ENCODE data around the gene EEIG1. TPM values are rescaled to one million over a fixed set of nuclear protein-coding genes. Genes with fewer than 3 reads are reported as not detected.
A peak's percentile ranks its signal among the peaks of the same experiment; 100 is the strongest.

EEIG1 gene
- total RNA-seq, 2 donors from 2014 or later = 23.4 to 84.6 TPM

GRCh38 chr9:127953768-127954505 is 26.9 kb downstream of the EEIG1 start:
- WGBS = 74% methylated on average over 17 of the region's 17 CpGs
- Histone ChIP-seq H3K4me3 (no peak overlapping the region), H3K27me3 (replicated peaks; ENCODE audit: insufficient read depth) (no peaks in the 10 kb centered on the region), H3K36me3 (no peaks in the 10 kb centered on the region), H3K27ac (peak overlapping the region; percentile 76), H3K4me1 (replicated peaks) (peaks cover 16% of the 10 kb centered on the region), H3K9me3 (no peaks in the 10 kb centered on the region)
- TF ChIP-seq, protein P1, sequence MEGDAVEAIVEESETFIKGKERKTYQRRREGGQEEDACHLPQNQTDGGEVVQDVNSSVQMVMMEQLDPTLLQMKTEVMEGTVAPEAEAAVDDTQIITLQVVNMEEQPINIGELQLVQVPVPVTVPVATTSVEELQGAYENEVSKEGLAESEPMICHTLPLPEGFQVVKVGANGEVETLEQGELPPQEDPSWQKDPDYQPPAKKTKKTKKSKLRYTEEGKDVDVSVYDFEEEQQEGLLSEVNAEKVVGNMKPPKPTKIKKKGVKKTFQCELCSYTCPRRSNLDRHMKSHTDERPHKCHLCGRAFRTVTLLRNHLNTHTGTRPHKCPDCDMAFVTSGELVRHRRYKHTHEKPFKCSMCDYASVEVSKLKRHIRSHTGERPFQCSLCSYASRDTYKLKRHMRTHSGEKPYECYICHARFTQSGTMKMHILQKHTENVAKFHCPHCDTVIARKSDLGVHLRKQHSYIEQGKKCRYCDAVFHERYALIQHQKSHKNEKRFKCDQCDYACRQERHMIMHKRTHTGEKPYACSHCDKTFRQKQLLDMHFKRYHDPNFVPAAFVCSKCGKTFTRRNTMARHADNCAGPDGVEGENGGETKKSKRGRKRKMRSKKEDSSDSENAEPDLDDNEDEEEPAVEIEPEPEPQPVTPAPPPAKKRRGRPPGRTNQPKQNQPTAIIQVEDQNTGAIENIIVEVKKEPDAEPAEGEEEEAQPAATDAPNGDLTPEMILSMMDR (IDR thresholded peaks at IDR 0.05) = no peak
- TF ChIP-seq POLR2AphosphoS5 (IDR thresholded peaks at IDR 0.05) (no peak), POLR2A (IDR thresholded peaks at IDR 0.05) (no peak)
- intact Hi-C loops (cut with DNase I) = no loop called here
- no peak for DNase-seq (ENCODE audit: low spot score)

- H3K4me1 ChIP-seq (replicated peaks) = peaks cover 16% of the 10 kb centered on the region
- 88% methylated on average over 1 of the region's 1 CpG for WGBS
These were observed 27.6 kb downstream of the EEIG1 start for GRCh38 chr9:127953154-127953553.

GRCh38 chr9:127950513-127951289 is 30.1 kb downstream of the EEIG1 start:
- Histone ChIP-seq H3K4me1 (replicated peaks) (peaks cover 12% of the 10 kb centered on the region), H3K27me3 (replicated peaks; ENCODE audit: insufficient read depth) (no peaks in the 10 kb centered on the region), H3K36me3 (peaks cover 0 to under 1% of the 10 kb centered on the region in 2 donors), H3K9me3 (no peaks in the 10 kb centered on the region), H3K27ac (no peak overlapping the region), H3K4me3 (no peak overlapping the region)
- intact Hi-C loops (cut with DNase I) = no loop called here
- TF ChIP-seq POLR2A (IDR thresholded peaks at IDR 0.05) = no peak
- TF ChIP-seq POLR2AphosphoS5 (IDR thresholded peaks at IDR 0.05) = peak; percentile 52
- TF ChIP-seq, protein P1 (IDR thresholded peaks at IDR 0.05) = no peak
- DNase-seq (ENCODE audit: low spot score) = no peak
- 46% methylated on average over 21 of the region's 21 CpGs for WGBS

More at GRCh38 chr9:127953154-127953553, 27.6 kb downstream of the EEIG1 start:
- TF ChIP-seq, protein P1 (IDR thresholded peaks at IDR 0.05) = no peak
- TF ChIP-seq POLR2AphosphoS5 (IDR thresholded peaks at IDR 0.05) (no peak), POLR2A (IDR thresholded peaks at IDR 0.05) (no peak)
- H3K36me3 ChIP-seq = no peaks in the 10 kb centered on the region
- intact Hi-C loops (cut with DNase I) = no loop called here
- DNase-seq (ENCODE audit: low spot score) = no peak
- H3K9me3 ChIP-seq = no peaks in the 10 kb centered on the region
- H3K27me3 ChIP-seq (replicated peaks; ENCODE audit: insufficient read depth) = no peaks in the 10 kb centered on the region
- H3K27ac ChIP-seq = no peak overlapping the region
- H3K4me3 ChIP-seq = no peak overlapping the region

- Histone ChIP-seq H3K9me3 (no peaks in the 10 kb centered on the region), H3K4me3 (no peak overlapping the region), H3K36me3 (peaks cover 0 to 8% of the 10 kb centered on the region in 2 donors), H3K27me3 (replicated peaks; ENCODE audit: insufficient read depth) (no peaks in the 10 kb centered on the region), H3K4me1 (replicated peaks) (peaks cover 4% of the 10 kb centered on the region), H3K27ac (no peak overlapping the region)
- WGBS = 61% methylated on average over 17 of the region's 17 CpGs
- DNase-seq (ENCODE audit: low spot score) = no peak
- no peak for TF ChIP-seq POLR2A (IDR thresholded peaks at IDR 0.05)
- TF ChIP-seq POLR2AphosphoS5 (IDR thresholded peaks at IDR 0.05) = no peak
- TF ChIP-seq, protein P1 (IDR thresholded peaks at IDR 0.05) = no peak
- intact Hi-C loops (cut with DNase I) = no loop called here
These were observed 30.8 kb downstream of the EEIG1 start for GRCh38 chr9:127949827-127950512.

Data from prostate gland (tissue), 2 donors.